HG03025 (cell line): ENCODE data around the gene GXYLT2.

Experiments used
- ATAC-seq: cut with Tn5 transposase; IDR thresholded peaks from one replicate; pipeline ENCODE4 v1.9.1; 2021; ENCODE audit warnings: mild to moderate bottlenecking, moderate library complexity; ENCODE audit not compliant: unreplicated experiment, low FRiP score

The GXYLT2 gene

DNA sequence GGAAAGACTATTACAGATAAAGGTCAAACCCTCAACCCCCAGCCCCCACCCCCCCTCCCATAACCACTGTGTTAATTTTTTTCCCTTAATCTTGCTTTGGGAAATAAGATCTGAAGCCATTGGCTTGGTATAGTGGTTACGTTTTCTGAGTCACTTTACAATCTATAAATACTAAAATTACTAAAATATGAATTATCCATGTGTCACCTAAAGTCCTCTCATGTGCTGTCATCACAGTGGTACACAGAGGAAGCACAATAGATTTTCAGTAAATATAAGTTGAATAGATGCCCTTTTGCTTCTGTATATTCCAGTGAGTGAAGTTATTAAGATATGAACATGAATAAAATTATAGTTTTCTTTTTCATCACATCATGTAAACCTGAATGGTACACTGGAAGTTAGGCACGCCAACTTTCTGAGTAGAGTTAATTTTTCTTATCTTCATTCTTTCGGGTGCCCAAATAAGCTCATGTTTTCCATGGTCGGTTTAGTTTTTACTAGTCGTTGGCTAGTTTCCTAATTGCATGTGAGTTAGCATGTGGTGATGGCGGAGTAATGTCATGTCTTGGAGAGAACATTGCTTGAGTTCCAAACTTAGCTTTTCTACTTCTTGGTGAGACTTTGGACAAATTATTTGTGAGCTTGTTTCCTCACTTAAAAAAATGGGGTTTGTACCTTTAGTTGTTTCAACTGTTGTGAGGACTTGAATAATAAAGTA, 120.3 kb downstream of the GXYLT2 start:
- no peak for ATAC-seq

DNA sequence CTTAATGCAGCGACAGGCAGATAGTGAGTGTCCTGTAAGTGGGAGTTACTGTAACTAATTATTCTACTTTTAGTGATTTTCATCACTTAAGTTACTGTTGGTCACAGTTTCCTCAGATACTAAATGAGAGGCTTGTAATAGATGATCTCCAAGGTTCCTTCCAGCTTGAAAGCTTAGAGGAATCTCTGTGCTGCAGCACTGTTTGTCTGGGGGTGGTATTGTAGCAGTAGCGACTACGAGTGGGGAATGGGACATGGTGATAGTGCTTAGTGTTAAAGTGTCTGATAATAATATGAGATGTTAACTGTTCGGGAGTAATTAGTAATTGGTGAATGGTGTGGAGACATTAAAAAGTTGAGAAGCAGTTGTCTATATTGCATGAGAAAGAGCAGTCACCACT, 121.2 kb downstream of the GXYLT2 start:
- ATAC-seq: no peak

DNA sequence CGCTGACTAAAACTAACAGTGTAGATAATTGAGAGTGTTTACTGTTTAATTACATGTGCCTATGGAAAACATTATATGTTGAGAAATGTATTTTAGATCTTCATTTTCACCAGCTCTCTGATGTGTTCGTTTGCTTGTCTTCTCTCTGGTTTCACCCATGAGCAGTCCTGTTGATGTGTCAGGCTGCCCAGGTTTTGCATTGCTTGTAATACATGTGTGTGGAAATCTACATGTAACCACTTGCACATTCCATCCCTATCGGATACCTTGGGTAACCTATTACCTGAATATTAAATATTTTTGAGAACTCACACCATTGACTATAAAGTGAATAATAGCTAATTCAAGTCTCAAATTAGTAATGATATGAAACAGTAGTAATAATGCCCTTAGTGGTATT, 121.9 kb downstream of the GXYLT2 start:
- no peak for ATAC-seq

DNA sequence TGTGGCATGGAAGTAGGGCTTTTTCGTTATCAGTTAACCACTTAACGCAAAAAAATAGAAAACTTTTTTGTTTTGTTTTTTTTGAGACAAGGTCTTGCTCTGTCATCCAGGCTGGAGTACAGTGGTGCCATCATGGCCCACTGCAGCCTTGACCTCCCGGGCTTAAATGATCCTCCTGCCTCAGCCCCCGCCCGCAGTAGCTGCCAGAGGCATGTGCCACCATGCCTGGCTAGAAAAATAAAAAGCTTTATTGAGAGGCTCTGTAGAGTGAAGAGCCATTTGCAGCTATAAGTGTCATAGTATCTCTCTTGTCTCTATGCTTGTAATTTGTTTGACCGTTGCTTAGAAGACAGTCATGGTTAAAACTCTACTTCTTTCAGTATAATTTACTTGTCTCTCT, 122.3 kb downstream of the GXYLT2 start:
- no peak for ATAC-seq

DNA sequence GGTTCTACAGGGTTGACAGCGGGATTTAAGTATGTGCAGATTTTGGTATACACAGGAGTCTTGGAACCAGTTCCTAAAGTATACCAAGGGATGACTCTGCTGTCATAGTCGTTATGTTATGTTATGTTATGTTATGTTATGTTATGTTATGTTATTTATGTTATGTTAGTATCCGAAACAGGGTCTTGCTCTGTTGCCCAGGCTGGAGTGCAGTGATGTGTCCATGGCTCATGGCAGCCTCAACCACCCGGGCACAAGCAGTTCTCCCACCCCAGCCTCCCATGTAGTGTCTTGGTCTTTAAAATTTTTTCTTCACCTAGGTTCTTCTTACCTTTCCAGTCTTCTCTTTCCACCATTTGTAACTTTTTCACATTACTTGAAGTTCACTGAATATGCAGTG, 130.5 kb downstream of the GXYLT2 start:
- ATAC-seq: no peak

DNA sequence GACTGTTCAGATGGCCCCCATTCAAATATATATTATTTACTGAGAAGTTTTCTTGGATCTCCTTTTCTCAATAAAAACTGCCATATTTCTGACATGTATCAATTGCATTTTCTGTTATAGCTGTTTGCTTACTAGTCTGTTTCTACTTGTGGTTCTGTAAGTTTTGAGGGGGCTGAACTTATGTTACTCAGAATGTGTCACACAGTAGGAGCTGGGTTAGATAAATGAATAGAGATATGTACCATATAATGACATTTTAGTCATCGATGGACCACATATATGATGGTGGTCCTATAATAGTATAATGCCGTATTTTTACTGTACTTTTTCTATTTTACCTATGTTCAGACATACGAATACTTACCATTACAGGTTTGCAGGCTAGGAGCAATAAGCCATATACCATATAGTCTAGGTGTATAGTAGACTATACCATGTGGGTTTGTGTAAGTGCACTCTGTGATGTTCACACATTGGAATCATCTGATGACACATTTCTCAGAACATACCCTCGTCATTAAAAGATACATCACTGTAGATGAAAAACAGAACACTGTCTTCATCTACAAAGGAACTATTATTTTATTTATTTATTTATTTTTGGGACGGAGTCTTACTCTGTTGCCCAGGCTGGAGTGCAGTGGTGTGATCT, 131.1 kb downstream of the GXYLT2 start:
- no peak for ATAC-seq

DNA sequence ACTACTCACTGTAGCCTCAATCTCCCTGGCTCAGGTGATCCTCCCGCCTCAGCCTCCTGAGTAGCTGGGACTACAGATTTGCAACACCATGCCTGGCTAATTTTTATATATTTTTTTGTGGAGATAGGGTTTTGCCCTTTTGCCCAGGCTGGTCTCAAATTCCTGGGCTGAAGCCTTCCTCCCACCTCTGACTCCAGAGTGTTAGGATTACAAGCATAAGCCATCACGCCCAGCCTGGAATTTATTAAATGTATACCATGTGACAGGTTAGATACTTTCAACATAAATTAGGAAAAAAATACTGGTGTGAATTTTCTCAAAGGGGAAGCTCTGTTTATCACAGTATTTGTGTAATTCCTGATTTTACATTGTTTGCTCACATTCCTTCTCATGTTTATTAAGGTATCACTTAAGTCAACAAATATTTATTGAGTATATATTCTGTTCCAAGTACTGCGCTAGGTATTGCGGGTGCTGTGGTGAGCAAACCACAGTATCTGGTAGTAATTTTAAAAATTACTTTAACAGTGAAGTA, 133.5 kb downstream of the GXYLT2 start:
- no peak for ATAC-seq

DNA sequence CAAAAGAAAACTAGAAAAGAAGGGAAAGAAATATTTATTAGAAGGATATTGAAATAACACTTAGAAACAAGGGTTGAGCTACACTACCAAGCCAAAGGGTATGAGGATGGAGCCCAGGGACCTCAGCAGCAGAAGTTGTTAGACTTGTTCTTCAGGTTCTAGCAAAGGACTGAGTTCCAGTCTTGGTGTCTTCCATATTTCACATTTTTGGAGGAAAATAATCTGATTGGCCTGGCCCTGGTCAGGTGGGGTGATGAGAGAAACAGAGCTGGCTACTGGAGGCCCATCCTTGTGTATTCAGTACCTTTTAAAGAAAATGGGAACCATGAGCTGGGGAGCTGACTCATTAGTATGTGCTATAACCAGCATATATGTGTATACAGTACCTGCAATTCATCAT, 137.0 kb downstream of the GXYLT2 start:
- no peak for ATAC-seq

DNA sequence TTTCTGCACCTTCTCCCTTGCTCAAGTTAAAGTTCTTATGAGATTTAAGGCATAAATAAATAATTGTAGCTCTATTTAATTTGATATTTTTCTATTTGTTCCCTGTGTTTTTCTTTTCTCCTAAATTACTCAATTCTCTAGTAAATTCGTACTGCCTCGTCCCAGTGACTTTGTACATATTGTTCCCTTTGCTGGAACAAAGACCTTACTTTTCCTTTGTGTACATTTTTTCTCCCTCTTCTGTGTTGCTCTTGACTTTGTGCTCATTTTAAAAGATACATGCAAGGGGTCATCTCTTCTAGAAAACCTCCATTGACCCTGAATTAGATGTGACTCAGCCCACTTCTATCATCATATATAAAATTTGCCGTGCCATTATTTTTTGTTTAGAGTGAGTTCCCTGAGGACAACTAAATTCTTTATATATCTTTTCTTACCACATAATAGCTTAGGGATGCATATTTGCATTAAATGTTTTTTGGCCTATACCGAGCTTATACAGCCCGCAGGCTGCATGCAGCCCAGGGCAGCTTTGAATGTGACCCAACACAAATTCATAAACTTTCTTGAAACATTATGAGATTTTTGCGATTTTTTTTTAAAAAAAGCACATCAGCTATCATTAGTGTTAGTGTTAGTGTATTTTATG, 138.4 kb downstream of the GXYLT2 start:
- ATAC-seq: no peak
